MM.1S (cell line): ENCODE results near the gene ELF3.

ENCODE experiments used
- DNase-seq: peaks from one replicate; pipeline ENCODE4 v3.0.0-alpha.2; 2015
- H2AFZ ChIP-seq: fragments of 300-600 bp; sonication (generic); 2 replicates; pipeline ENCODE4 v1.6.0; 2016; ENCODE audit warnings: antibody characterized with exemption, low read length
- H3F3A ChIP-seq: fragments of 300-600 bp; sonication (generic); 2 replicates; pipeline ENCODE4 v1.6.1; 2016; ENCODE audit warnings: mild to moderate bottlenecking, antibody characterized with exemption, low read length, moderate library complexity, mixed read lengths; ENCODE audit not compliant: insufficient read depth
- H3K27ac ChIP-seq: fragments of 300-600 bp; sonication (generic); 2 replicates; pipeline ENCODE4 v1.5.1; 2016; ENCODE audit warnings: mild to moderate bottlenecking, low read length
- H3K27me3 ChIP-seq: fragments of 300-600 bp; sonication (generic); replicated peaks from 2 replicates; pipeline ENCODE4 v1.6.0; 2016; ENCODE audit warnings: low read length; ENCODE audit not compliant: insufficient read depth
- H3K36me3 ChIP-seq: fragments of 300-600 bp; sonication (generic); replicated peaks from 2 replicates; pipeline ENCODE4 v1.6.1; 2016; ENCODE audit warnings: mild to moderate bottlenecking, low read length, mixed read lengths; ENCODE audit not compliant: insufficient read depth
- H3K4me1 ChIP-seq: fragments of 300-600 bp; sonication (generic); 2 replicates; pipeline ENCODE4 v1.6.1; 2016; ENCODE audit warnings: low read length, mixed read lengths
- H3K4me2 ChIP-seq: fragments of 300-600 bp; sonication (generic); 2 replicates; pipeline ENCODE4 v1.6.0; 2016; ENCODE audit warnings: low read depth, low read length
- H3K4me3 ChIP-seq: fragments of 300-600 bp; sonication (generic); 2 replicates; pipeline ENCODE4 v1.5.1; 2016; ENCODE audit warnings: low read length, mixed read lengths
- H3K79me2 ChIP-seq: fragments of 300-600 bp; sonication (generic); 2 replicates; pipeline ENCODE4 v1.6.1; 2016; ENCODE audit warnings: mixed run types, low read length, mixed read lengths
- H3K9ac ChIP-seq: fragments of 300-600 bp; sonication (generic); 2 replicates; pipeline ENCODE4 v1.6.1; 2016; ENCODE audit warnings: low read length, mixed read lengths
- H3K9me2 ChIP-seq: fragments of 300-600 bp; sonication (generic); replicated peaks from 2 replicates; pipeline ENCODE4 v1.6.1; 2016; ENCODE audit warnings: mild to moderate bottlenecking, low read length, mixed read lengths; ENCODE audit not compliant: insufficient read depth
- H3K9me3 ChIP-seq: fragments of 300-600 bp; sonication (generic); replicated peaks from 2 replicates; pipeline ENCODE4 v1.6.1; 2016; ENCODE audit warnings: mild to moderate bottlenecking, low read length, mixed read lengths; ENCODE audit not compliant: insufficient read depth
- H4K20me1 ChIP-seq: fragments of 300-600 bp; sonication (generic); 2 replicates; pipeline ENCODE4 v1.6.1; 2016; ENCODE audit warnings: mild to moderate bottlenecking, low read length, moderate library complexity, mixed read lengths; ENCODE audit not compliant: insufficient read depth
- EZH2 ChIP-seq: fragments of 300-600 bp; sonication (generic); optimal IDR thresholded peaks from 2 replicates; pipeline ENCODE3; 2017; ENCODE audit warnings: low read depth, mild to moderate bottlenecking, antibody characterized with exemption, low read length, mixed read lengths
- EZH2phosphoT487 ChIP-seq: fragments of 300-600 bp; sonication (generic); IDR thresholded peaks from 2 replicates; pipeline ENCODE4 v1.6.1; 2018; ENCODE audit warnings: antibody characterized with exemption, low read length
- TF ChIP-seq, protein P1 (sequence below): fragments of 300-600 bp; sonication (generic); IDR thresholded peaks from 2 replicates; pipeline ENCODE4 v1.5.1; 2016; ENCODE audit warnings: antibody characterized with exemption, low read length, mixed read lengths

Gene ELF3

GRCh38 chr1:201968202-201968925, 42.0 kb upstream of the ELF3 start:
- H3K4me3 ChIP-seq, result no peak overlapping the region
- no peak overlapping the region for H3K9ac ChIP-seq
- peaks cover 3% of the 10 kb centered on the region; the same call in 1 of the 2 replicates for H4K20me1 ChIP-seq
- H3K27me3 ChIP-seq, result no peaks in the 10 kb centered on the region
- peaks cover 35% of the 10 kb centered on the region for H3K36me3 ChIP-seq
- peaks cover 29% of the 10 kb centered on the region for H3K4me1 ChIP-seq
- TF ChIP-seq EZH2phosphoT487 (no peak), EZH2 (no peak)
- TF ChIP-seq, protein P1, sequence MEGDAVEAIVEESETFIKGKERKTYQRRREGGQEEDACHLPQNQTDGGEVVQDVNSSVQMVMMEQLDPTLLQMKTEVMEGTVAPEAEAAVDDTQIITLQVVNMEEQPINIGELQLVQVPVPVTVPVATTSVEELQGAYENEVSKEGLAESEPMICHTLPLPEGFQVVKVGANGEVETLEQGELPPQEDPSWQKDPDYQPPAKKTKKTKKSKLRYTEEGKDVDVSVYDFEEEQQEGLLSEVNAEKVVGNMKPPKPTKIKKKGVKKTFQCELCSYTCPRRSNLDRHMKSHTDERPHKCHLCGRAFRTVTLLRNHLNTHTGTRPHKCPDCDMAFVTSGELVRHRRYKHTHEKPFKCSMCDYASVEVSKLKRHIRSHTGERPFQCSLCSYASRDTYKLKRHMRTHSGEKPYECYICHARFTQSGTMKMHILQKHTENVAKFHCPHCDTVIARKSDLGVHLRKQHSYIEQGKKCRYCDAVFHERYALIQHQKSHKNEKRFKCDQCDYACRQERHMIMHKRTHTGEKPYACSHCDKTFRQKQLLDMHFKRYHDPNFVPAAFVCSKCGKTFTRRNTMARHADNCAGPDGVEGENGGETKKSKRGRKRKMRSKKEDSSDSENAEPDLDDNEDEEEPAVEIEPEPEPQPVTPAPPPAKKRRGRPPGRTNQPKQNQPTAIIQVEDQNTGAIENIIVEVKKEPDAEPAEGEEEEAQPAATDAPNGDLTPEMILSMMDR, result no peak
- H3K9me3 ChIP-seq, result no peaks in the 10 kb centered on the region
- no peak overlapping the region for H3K27ac ChIP-seq
- peaks cover 29% of the 10 kb centered on the region for H3F3A ChIP-seq
- no peak for DNase-seq
- H3K9me2 ChIP-seq, result no peaks in the 10 kb centered on the region
- H2AFZ ChIP-seq, result no peak overlapping the region
- peaks cover 25% of the 10 kb centered on the region for H3K79me2 ChIP-seq
- no peak overlapping the region for H3K4me2 ChIP-seq

- no peaks in the 10 kb centered on the region for H3K9me3 ChIP-seq
- H3K9me2 ChIP-seq, result no peaks in the 10 kb centered on the region
- H3K4me2 ChIP-seq, result no peak overlapping the region
- H2AFZ ChIP-seq, result no peak overlapping the region
- peaks cover 11% of the 10 kb centered on the region for H3K79me2 ChIP-seq
- no peak overlapping the region for H3K4me3 ChIP-seq
- peaks cover 22% of the 10 kb centered on the region for H3K36me3 ChIP-seq
- no peaks in the 10 kb centered on the region for H3K27me3 ChIP-seq
- no peak overlapping the region for H3K27ac ChIP-seq
- TF ChIP-seq, protein P1, result no peak
- TF ChIP-seq EZH2phosphoT487, result no peak
- no peak for TF ChIP-seq EZH2
- peaks cover 3% of the 10 kb centered on the region; the same call in 1 of the 2 replicates for H4K20me1 ChIP-seq
- no peak for DNase-seq
- no peak overlapping the region for H3K9ac ChIP-seq
- peaks cover 29% of the 10 kb centered on the region for H3F3A ChIP-seq
- peaks cover 29% of the 10 kb centered on the region for H3K4me1 ChIP-seq
Observed at GRCh38 chr1:201970334-201971159, 39.8 kb upstream of the ELF3 start.

DNA sequence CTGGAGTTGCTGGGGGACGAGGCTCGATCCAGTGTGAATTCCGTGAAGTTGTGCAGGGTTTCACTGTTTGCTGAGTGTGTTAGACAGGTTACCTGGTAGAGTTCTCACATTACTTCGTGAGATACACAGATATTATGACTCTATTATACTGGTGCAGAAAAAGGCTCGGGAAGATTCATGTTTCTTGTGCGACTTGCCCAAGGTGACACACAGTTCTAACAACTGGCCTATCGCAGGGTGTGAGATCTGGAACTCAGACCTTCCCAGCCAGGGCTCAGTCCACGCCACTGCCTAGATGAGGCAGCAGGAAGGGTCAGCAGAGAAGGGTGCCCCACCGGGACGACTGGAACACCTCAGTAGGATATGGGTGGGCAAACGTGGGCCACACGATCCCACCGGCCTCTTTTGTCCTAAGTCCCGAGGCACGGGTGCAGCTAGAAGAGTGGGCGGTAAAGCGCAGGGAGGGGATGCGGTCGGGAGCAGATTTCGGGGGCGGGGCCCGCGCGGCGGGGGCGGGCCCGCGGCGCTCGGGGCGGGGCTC, 28.2 kb upstream of the ELF3 start:
- no peaks in the 10 kb centered on the region for H3K9me3 ChIP-seq
- H3K4me1 ChIP-seq, result peaks cover 9% of the 10 kb centered on the region
- H4K20me1 ChIP-seq, result no peaks in the 10 kb centered on the region
- no peak for TF ChIP-seq EZH2
- TF ChIP-seq, protein P1, result no peak
- no peak for TF ChIP-seq EZH2phosphoT487
- peak overlapping the region; percentile 84 for H3K4me2 ChIP-seq
- H3K36me3 ChIP-seq, result no peaks in the 10 kb centered on the region
- peak overlapping the region; percentile 76 for H3K4me3 ChIP-seq
- H3K9me2 ChIP-seq, result no peaks in the 10 kb centered on the region
- no peak overlapping the region for H3K9ac ChIP-seq
- H3F3A ChIP-seq, result peaks cover 3% of the 10 kb centered on the region; the same call in 1 of the 2 replicates
- peaks cover 38% of the 10 kb centered on the region for H3K79me2 ChIP-seq
- no peak overlapping the region for H3K27ac ChIP-seq
- H2AFZ ChIP-seq, result peak overlapping the region; percentile 57
- no peaks in the 10 kb centered on the region for H3K27me3 ChIP-seq
- DNase-seq, result no peak
